Ishikawa (cell line): Measurements from ENCODE around the gene DIAPH1.

Experiments
- CREB1 ChIP-seq: IDR thresholded peaks from 2 replicates; pipeline ENCODE4 v1.6.1; 2012; ENCODE audit warnings: low read depth
- EGR1 ChIP-seq: IDR thresholded peaks from 2 replicates; pipeline ENCODE4 v1.6.1; 2012
- EP300 ChIP-seq: IDR thresholded peaks from 2 replicates; pipeline ENCODE4 v1.6.1; 2012; ENCODE audit warnings: borderline replicate concordance
- MAX ChIP-seq: IDR thresholded peaks from 2 replicates; pipeline ENCODE4 v1.6.1; 2012
- NFIC ChIP-seq: IDR thresholded peaks from 2 replicates; pipeline ENCODE4 v1.6.1; 2012
- RAD21 ChIP-seq: IDR thresholded peaks from 2 replicates; pipeline ENCODE4 v1.6.1; 2012; ENCODE audit warnings: low read depth
- REST ChIP-seq: IDR thresholded peaks from 2 replicates; pipeline ENCODE4 v1.6.1; 2012; ENCODE audit warnings: low read depth, mild to moderate bottlenecking
- YY1 ChIP-seq: IDR thresholded peaks from 2 replicates; pipeline ENCODE4 v1.6.1; 2012; ENCODE audit warnings: low read depth

- TF ChIP-seq YY1: no peak
- TF ChIP-seq NFIC: no peak
- TF ChIP-seq CREB1: no peak
- TF ChIP-seq MAX: no peak
- TF ChIP-seq RAD21: no peak
- TF ChIP-seq EP300: no peak
- TF ChIP-seq REST: no peak
- no peak for TF ChIP-seq EGR1
Measured at GRCh38 chr5:141510160-141510559, 108.6 kb downstream of the DIAPH1 start.
